K562 (cell line): ENCODE measurements around the gene ITPR1. TPM values are rescaled to one million over a fixed set of nuclear protein-coding genes. Genes with fewer than 3 reads are reported as not detected.

ENCODE experiments used
- ATAC-seq: fragments of 200-7000 bp; cut with Tn5 transposase; 3 replicates; pipeline ENCODE4 v1.9.1; 2020; ENCODE audit warnings: moderate library complexity
- BruUV-seq: library from RNA; stranded (reverse); fragments of 400-500 nt; replicated peaks from 2 replicates; lab custom pipeline; 2021; lab: Mats Ljungman, UMichigan
- CTCF ChIA-PET: fragments of 300-600 bp; formaldehyde crosslinking; extraction: SDS; loops from one replicate; lab custom pipeline; 2021; ENCODE audit warnings: low intra/inter-chr PET ratio; lab: Yijun Ruan, JAX
- POLR2A ChIA-PET: fragments of 300-600, 350-650 bp; sonication (Branson Sonifier 250); formaldehyde crosslinking; extraction: SDS; loops from one replicate; lab custom pipeline; 2021; ENCODE audit warnings: antibody characterized with exemption, inconsistent platforms; lab: Yijun Ruan, JAX
- DNase-seq, 4 experiments: peaks; one replicate each; pipeline versions ENCODE4 v3.0.0 to v3.0.0-alpha.2; 2011 to 2018; ENCODE audit warnings: low spot score in 3 of 4, mixed read lengths in 3 of 4; ENCODE audit errors: extremely low read depth in 1 of 4
- FAIRE-seq: peaks from 2 replicates; lab custom pipeline; 2011; peaks lifted over from hg19 to GRCh38; lab: Jason Lieb, UNC
- H2AFZ ChIP-seq: 2 replicates; pipeline ENCODE4 v1.6.0; 2011; ENCODE audit warnings: low read depth, low read length, control low read depth, inconsistent platforms
- H3K27ac ChIP-seq: fragments of 200-600 bp; 3 replicates; pipeline ENCODE4 v1.8.0; 2011; ENCODE audit warnings: low read depth, mild to moderate bottlenecking, control low read depth, inconsistent platforms, low read length, moderate library complexity, mixed read lengths; ENCODE audit errors: extremely low read depth
- H3K27me3 ChIP-seq, 2 experiments: fragments of 300-600 bp in 1 of 2; 2 replicates in 1 of 2; 3 replicates in 1 of 2; pipeline versions ENCODE4 v1.6.0 to v1.8.0; 2011; ENCODE audit warnings: inconsistent platforms in 2 of 2, low read length in 2 of 2, mild to moderate bottlenecking in 1 of 2, mixed read lengths in 1 of 2, moderate library complexity in 1 of 2; ENCODE audit not compliant: control insufficient read depth in 2 of 2, insufficient read depth in 2 of 2
- H3K36me3 ChIP-seq: fragments of 300-600 bp; 3 replicates; pipeline ENCODE4 v1.8.0; 2011; ENCODE audit warnings: mild to moderate bottlenecking, low read length, inconsistent platforms; ENCODE audit not compliant: control insufficient read depth, insufficient read depth
- H3K4me1 ChIP-seq, 2 experiments: fragments of 200-600 bp in 1 of 2; replicated peaks in 1 of 2; 2 replicates in 1 of 2; 3 replicates in 1 of 2; pipeline versions ENCODE4 v1.5.1 to v1.8.0; 2011; ENCODE audit warnings: inconsistent platforms in 2 of 2, low read length in 2 of 2, mild to moderate bottlenecking in 1 of 2, mixed read lengths in 1 of 2, moderate library complexity in 1 of 2; ENCODE audit not compliant: control insufficient read depth in 2 of 2, insufficient read depth in 2 of 2
- H3K4me2 ChIP-seq: 2 replicates; pipeline ENCODE4 v1.6.1; 2011; ENCODE audit warnings: low read length, control low read depth, inconsistent platforms, mixed read lengths; ENCODE audit not compliant: insufficient read depth
- H3K4me3 ChIP-seq: fragments of 200-600 bp; sonication (generic), shearing (Covaris generic); 2 replicates; pipeline ENCODE4 v1.5.1; 2016; ENCODE audit warnings: control low read depth, inconsistent platforms
- H3K79me2 ChIP-seq: fragments of 200-600 bp; 3 replicates; pipeline ENCODE4 v1.8.0; 2011; ENCODE audit warnings: low read length, inconsistent platforms; ENCODE audit not compliant: control insufficient read depth, insufficient read depth
- H3K9ac ChIP-seq, 2 experiments: 2 replicates each; pipeline versions ENCODE4 v1.6.0 to v1.6.1; 2011; ENCODE audit warnings: low read depth in 2 of 2, low read length in 2 of 2, control low read depth in 1 of 2, inconsistent platforms in 1 of 2, mild to moderate bottlenecking in 1 of 2, mixed read lengths in 1 of 2; ENCODE audit not compliant: insufficient read depth in 1 of 2
- H3K9me1 ChIP-seq: one replicate; pipeline ENCODE4 v1.6.0; 2011; ENCODE audit warnings: inconsistent platforms, mild to moderate bottlenecking, low read length, moderate library complexity; ENCODE audit not compliant: control insufficient read depth, insufficient read depth
- H3K9me3 ChIP-seq: replicated peaks from 2 replicates; pipeline ENCODE4 v1.5.1; 2011; ENCODE audit warnings: low read depth, low read length, inconsistent platforms; ENCODE audit not compliant: control insufficient read depth, insufficient read depth
- H4K20me1 ChIP-seq: replicated peaks from 2 replicates; pipeline ENCODE4 v1.6.1; 2011; ENCODE audit warnings: low read length, inconsistent platforms, mixed read lengths; ENCODE audit not compliant: control insufficient read depth, insufficient read depth
- BCOR ChIP-seq: fragments of 450-650 bp; IDR thresholded peaks from 2 replicates; pipeline ENCODE4 v1.6.1; 2016
- BDP1 ChIP-seq: IDR thresholded peaks from 3 replicates; pipeline ENCODE4 v1.6.1; 2011; ENCODE audit not compliant: insufficient read length, insufficient read depth
- CBX3 ChIP-seq, 2 experiments: IDR thresholded peaks; 1 replicate in 1 of 2; 2 replicates in 1 of 2; pipeline ENCODE4 v1.6.1; 2012; ENCODE audit warnings: inconsistent platforms in 2 of 2, low read length in 2 of 2, borderline replicate concordance in 1 of 2, control low read depth in 1 of 2
- CREM ChIP-seq: IDR thresholded peaks from 2 replicates; pipeline ENCODE4 v1.6.1; 2014; ENCODE audit warnings: antibody characterized with exemption, low read depth
- CSDE1 ChIP-seq, 2 experiments: fragments of 450-650 bp; IDR thresholded peaks; 2 replicates each; pipeline ENCODE4 v1.6.1; 2016; ENCODE audit warnings: mild to moderate bottlenecking in 1 of 2
- JUND ChIP-seq, 2 experiments: IDR thresholded peaks; 2 replicates in 1 of 2; 3 replicates in 1 of 2; pipeline ENCODE4 v1.6.1; 2011; ENCODE audit warnings: borderline replicate concordance in 2 of 2, low read depth in 2 of 2, low read length in 2 of 2, improper control_type of control experiment in 1 of 2, missing biosample characterization in 1 of 2, missing genetic modification characterization in 1 of 2, missing genetic modification reagents in 1 of 2
- KAT8 ChIP-seq: fragments of 450-650 bp; IDR thresholded peaks from 2 replicates; pipeline ENCODE4 v1.6.1; 2016; ENCODE audit warnings: low read depth, mild to moderate bottlenecking
- MLLT1 ChIP-seq, 2 experiments: fragments of 450-650 bp; IDR thresholded peaks; 2 replicates each; pipeline ENCODE4 v1.6.1; 2016
- PCBP2 ChIP-seq: fragments of 200-400 bp; formaldehyde crosslinking; IDR thresholded peaks from 2 replicates; pipeline ENCODE4 v1.6.1; 2018; ENCODE audit warnings: low read length, low read depth, mild to moderate bottlenecking, moderate library complexity; ENCODE audit not compliant: poor library complexity, severe bottlenecking
- RBM25 ChIP-seq: fragments of 200-400 bp; formaldehyde crosslinking; IDR thresholded peaks from 2 replicates; pipeline ENCODE4 v1.6.1; 2018; ENCODE audit warnings: low read length, low read depth, moderate library complexity; ENCODE audit not compliant: severe bottlenecking
- RFX1 ChIP-seq: fragments of 450-650 bp; IDR thresholded peaks from 2 replicates; pipeline ENCODE4 v1.6.1; 2016; ENCODE audit warnings: mild to moderate bottlenecking, moderate library complexity
- RHOXF2B ChIP-seq: fragments of 250-450 bp; sonication (Bioruptor Pico); conservative IDR thresholded peaks from 2 replicates; pipeline ENCODE4 v1.5.1; 2021
- SRSF1 ChIP-seq: fragments of 200-400 bp; formaldehyde crosslinking; IDR thresholded peaks from 2 replicates; pipeline ENCODE4 v1.6.1; 2017; ENCODE audit warnings: mild to moderate bottlenecking, low read depth, low read length, moderate library complexity
- TAL1 ChIP-seq: fragments of 450-650 bp; IDR thresholded peaks from 2 replicates; pipeline ENCODE4 v1.6.1; 2016; ENCODE audit warnings: mild to moderate bottlenecking
- WHSC1 ChIP-seq: IDR thresholded peaks from one replicate; pipeline ENCODE4 v1.6.1; 2012; ENCODE audit warnings: low read length, control low read depth, inconsistent platforms
- ZNF143 ChIP-seq: sonication (generic); formaldehyde crosslinking; IDR thresholded peaks from 2 replicates; pipeline ENCODE4 v1.9.0; 2022; ENCODE audit warnings: mild to moderate bottlenecking, missing genetic modification reagents
- ZNF184 ChIP-seq: sonication (generic); formaldehyde crosslinking; IDR thresholded peaks from 2 replicates; pipeline ENCODE4 v1.5.0; 2020; ENCODE audit warnings: missing genetic modification reagents
- ZNF436 ChIP-seq: fragments of 250-450, 450-650 bp; sonication (Bioruptor Pico); formaldehyde crosslinking; IDR thresholded peaks from 2 replicates; pipeline ENCODE4 v1.7.0; 2020; ENCODE audit warnings: mild to moderate bottlenecking
- WGBS: fragments of 100-300 bp; shearing (Covaris generic); methylation state at CpG from one replicate; pipeline ENCODE4 v1.1.6; 2016; ENCODE audit warnings: low coverage, mixed read lengths; ENCODE audit not compliant: insufficient coverage; ENCODE audit errors: missing lambda C conversion rate; 5-methylcytosine and 5-hydroxymethylcytosine counted together
- in situ Hi-C: fragments of 300-500 bp; cut with MboI; formaldehyde crosslinking; loops from 4 replicates; pipeline ENCODE4 v1.15.0; 2018; ENCODE audit warnings: inconsistent platforms, mixed read lengths
- intact Hi-C: fragments of 100-400 bp; cut with micrococcal nuclease; formaldehyde crosslinking; loops from 2 replicates; pipeline ENCODE4 v1.14.2; 2022
- polyA plus RNA-seq, 8 experiments: library from polyadenylated mRNA; depleted of rRNA in 4 of 8; stranded (reverse) in 5 of 8; unstranded in 3 of 8; fragments of >200 nt; fragmentation: Nextera tagmentation in 2 of 8; fragmentation: Illumina TruSeq in 1 of 8; extraction: Ambion mirVana in 2 of 8; extraction: Trizol in 1 of 8; gene quantifications; 2 replicates each; pipeline versions ENCODE4 v1.2.1 to v1.2.3, GENCODE V29; 2011 to 2014; ENCODE audit warnings: inconsistent platforms in 1 of 8, missing spikeins in 1 of 8
- total RNA-seq, 7 experiments: library from RNA; depleted of rRNA in 6 of 7; stranded (reverse); fragments of >200 nt in 6 of 7; fragmentation: Illumina TruSeq in 2 of 7; extraction: Trizol in 2 of 7; gene quantifications; 2 replicates each; pipeline versions ENCODE4 v1.2.1 to v1.2.3, GENCODE V29; 2011 to 2021; ENCODE audit warnings: low replicate concordance in 1 of 7

The ITPR1 gene
- total and polyA plus RNA-seq, 9 of the 15 experiments (the other 6 are each of a cell fraction or from before 2014, with no cell fraction given): 22.4 to 40.0 (median 27.4) TPM

GRCh38 chr3:4778119-4778518, 285.0 kb downstream of the ITPR1 start:
- H3K9me3 ChIP-seq: no peaks in the 10 kb centered on the region
- 95% methylated on average over 2 of the region's 2 CpGs for WGBS
- H3K36me3 ChIP-seq: no peaks in the 10 kb centered on the region
- FAIRE-seq (no peak), DNase-seq (no peak)
- in situ Hi-C loops: no loop called here
- H2AFZ ChIP-seq: no peak overlapping the region
- peaks cover 0 to 6% of the 10 kb centered on the region in 2 experiments; a peak in 2 of 5 replicates for H3K4me1 ChIP-seq
- H3K27me3 ChIP-seq: no peaks in the 10 kb centered on the region
- H3K79me2 ChIP-seq: no peaks in the 10 kb centered on the region
- H3K9ac ChIP-seq: no peak overlapping the region
- no peaks in the 10 kb centered on the region for H3K9me1 ChIP-seq
- TF ChIP-seq KAT8: no peak
- no peak for TF ChIP-seq JUND (IDR thresholded peaks at IDR 0.05; ENCODE audit: borderline replicate concordance, low read depth, low read length)
- no peak for TF ChIP-seq JUND (tag; IDR thresholded peaks at IDR 0.05; ENCODE audit: borderline replicate concordance, low read depth, low read length)
- no peak for TF ChIP-seq TAL1
- no peak for TF ChIP-seq ZNF184 (CRISPR knock-in tag)
- TF ChIP-seq ZNF436: no peak
- TF ChIP-seq RHOXF2B: no peak
- TF ChIP-seq, all 486 proteins: peak for 0
- H3K27ac ChIP-seq: no peak overlapping the region
- ChIA-PET CTCF (no interaction called here), POLR2A (interaction anchor here (1.1 to 1.4 kb wide), 3 partner anchors 21 to 233 kb away, joined by 3 read pairs; no protein-coding TSS in a partner anchor)
- intact Hi-C loops: no loop called here
- ATAC-seq: no peak
- no TSS peak for BruUV-seq
- H3K4me2 ChIP-seq: no peak overlapping the region
- no peak overlapping the region for H3K4me3 ChIP-seq
- no peaks in the 10 kb centered on the region for H4K20me1 ChIP-seq

- ATAC-seq (no peak), DNase-seq (no peak), FAIRE-seq (no peak)
- H3K9ac ChIP-seq: no peak overlapping the region
- H2AFZ ChIP-seq: no peak overlapping the region
- H3K27ac ChIP-seq: no peak overlapping the region
- no peaks in the 10 kb centered on the region for H3K79me2 ChIP-seq
- no peak overlapping the region for H3K4me3 ChIP-seq
- no peaks in the 10 kb centered on the region for H3K9me1 ChIP-seq
- POLR2A ChIA-PET: interaction anchor here (1.2 to 1.4 kb wide), 2 partner anchors 21 to 26 kb away, joined by 3 read pairs; no protein-coding TSS in a partner anchor
- 100% methylated on average over 1 of the region's 1 CpG for WGBS
- H4K20me1 ChIP-seq: no peaks in the 10 kb centered on the region
- no peaks in the 10 kb centered on the region for H3K9me3 ChIP-seq
- CTCF ChIA-PET: no interaction called here
- no peaks in the 10 kb centered on the region for H3K27me3 ChIP-seq
- H3K4me2 ChIP-seq: no peak overlapping the region
- H3K36me3 ChIP-seq: peaks cover 2% of the 10 kb centered on the region; the same call in 1 of the 3 replicates
- in situ Hi-C loops (no loop called here), intact Hi-C loops (no loop called here)
- peaks cover 0 to 5% of the 10 kb centered on the region in 2 experiments; a peak in 1 of 5 replicates for H3K4me1 ChIP-seq
- no TSS peak for BruUV-seq
- TF ChIP-seq CBX3 (IDR thresholded peaks at IDR 0.05; ENCODE audit: borderline replicate concordance in 1 of 2, low read length in 2 of 2): no peak
- TF ChIP-seq PCBP2: no peak
- TF ChIP-seq BDP1: no peak
- TF ChIP-seq RFX1: no peak
- TF ChIP-seq BCOR: no peak
- TF ChIP-seq SRSF1: no peak
- TF ChIP-seq CSDE1 (IDR thresholded peaks at IDR 0.05): no peak
- no peak for TF ChIP-seq CREM
- no peak for TF ChIP-seq RBM25
- no peak for TF ChIP-seq ZNF143
- no peak for TF ChIP-seq MLLT1 (IDR thresholded peaks at IDR 0.05)
- TF ChIP-seq WHSC1: no peak
These were observed 285.6 kb downstream of the ITPR1 start for GRCh38 chr3:4778740-4779139.
